Ishikawa (cell line): ENCODE results near the gene UPK2.

Source experiments
- CEBPB ChIP-seq: IDR thresholded peaks from 2 replicates; pipeline ENCODE4 v1.6.1; 2012
- CREB1 ChIP-seq: IDR thresholded peaks from 2 replicates; pipeline ENCODE4 v1.6.1; 2012; ENCODE audit warnings: low read depth
- EGR1 ChIP-seq: IDR thresholded peaks from 2 replicates; pipeline ENCODE4 v1.6.1; 2012
- EP300 ChIP-seq: IDR thresholded peaks from 2 replicates; pipeline ENCODE4 v1.6.1; 2012; ENCODE audit warnings: borderline replicate concordance
- FOXM1 ChIP-seq: IDR thresholded peaks from 2 replicates; pipeline ENCODE4 v1.6.1; 2012; ENCODE audit warnings: low read depth, borderline replicate concordance
- MAX ChIP-seq: IDR thresholded peaks from 2 replicates; pipeline ENCODE4 v1.6.1; 2012
- NFIC ChIP-seq: IDR thresholded peaks from 2 replicates; pipeline ENCODE4 v1.6.1; 2012
- RAD21 ChIP-seq: IDR thresholded peaks from 2 replicates; pipeline ENCODE4 v1.6.1; 2012; ENCODE audit warnings: low read depth
- REST ChIP-seq: IDR thresholded peaks from 2 replicates; pipeline ENCODE4 v1.6.1; 2012; ENCODE audit warnings: low read depth, mild to moderate bottlenecking
- TAF1 ChIP-seq: IDR thresholded peaks from 2 replicates; pipeline ENCODE4 v1.6.1; 2012; ENCODE audit warnings: low read depth, mild to moderate bottlenecking
- TCF12 ChIP-seq: IDR thresholded peaks from 2 replicates; pipeline ENCODE4 v1.6.1; 2012; ENCODE audit warnings: low read depth
- TEAD4 ChIP-seq: IDR thresholded peaks from 2 replicates; pipeline ENCODE4 v1.6.1; 2012
- USF1 ChIP-seq: IDR thresholded peaks from 2 replicates; pipeline ENCODE4 v1.6.1; 2012
- YY1 ChIP-seq: IDR thresholded peaks from 2 replicates; pipeline ENCODE4 v1.6.1; 2012; ENCODE audit warnings: low read depth
- ZBTB7A ChIP-seq: IDR thresholded peaks from 2 replicates; pipeline ENCODE4 v1.6.1; 2012; ENCODE audit warnings: low read depth

The UPK2 gene

GRCh38 chr11:118915941-118916841 lies 39.9 kb upstream of the UPK2 start:
- TF ChIP-seq YY1, result no peak
- no peak for TF ChIP-seq TCF12
- no peak for TF ChIP-seq RAD21
- no peak for TF ChIP-seq REST
- no peak for TF ChIP-seq ZBTB7A
- TF ChIP-seq TAF1, result no peak
- no peak for TF ChIP-seq EP300
- TF ChIP-seq USF1, result no peak
- TF ChIP-seq CEBPB, result no peak
- TF ChIP-seq NFIC, result no peak
- no peak for TF ChIP-seq EGR1

- TF ChIP-seq TAF1, result no peak
- TF ChIP-seq EP300, result no peak
- no peak for TF ChIP-seq ZBTB7A
- 0 out of 2 replicates have a peak, but pooled peaks have one; percentile 9 for TF ChIP-seq YY1
Observed at GRCh38 chr11:118916842-118917388, 39.2 kb upstream of the UPK2 start.

- TF ChIP-seq TCF12 (no peak), CEBPB (peak; percentile 64; the same call in 1 of the 2 replicates)
Observed at GRCh38 chr11:118917481-118918127, 38.5 kb upstream of the UPK2 start.

GRCh38 chr11:118918128-118918685 lies 37.9 kb upstream of the UPK2 start:
- TF ChIP-seq TCF12 (no peak), MAX (peak; percentile 44; the same call in 1 of the 2 replicates), REST (no peak), TAF1 (0 out of 2 replicates have a peak, but pooled peaks have one; percentile 23), EP300 (no peak), YY1 (no peak), CREB1 (no peak), USF1 (no peak), CEBPB (no peak), ZBTB7A (no peak; the same call in 1 of the 2 replicates), EGR1 (no peak), RAD21 (no peak), FOXM1 (no peak), TEAD4 (0 out of 2 replicates have a peak, but pooled peaks have one; percentile 22), NFIC (no peak)

GRCh38 chr11:118918686-118919280 lies 37.3 kb upstream of the UPK2 start:
- no peak for TF ChIP-seq EGR1
- 0 out of 2 replicates have a peak, but pooled peaks have one; percentile 19 for TF ChIP-seq ZBTB7A
- no peak for TF ChIP-seq NFIC
- no peak for TF ChIP-seq RAD21
